Fibroblast of the aortic adventitia (primary cell): ENCODE results near the gene KCNIP3. TPM values are rescaled to one million over a fixed set of nuclear protein-coding genes. Genes with fewer than 3 reads are reported as not detected.

ENCODE experiments used
- DNase-seq: peaks from one replicate; pipeline ENCODE4 v3.0.0-alpha.2; 2010; ENCODE audit warnings: low read depth
- H3K4me3 ChIP-seq: 2 replicates; pipeline ENCODE4 v1.5.1; 2011; ENCODE audit warnings: low read depth, mild to moderate bottlenecking, control low read depth, low read length, moderate library complexity
- total RNA-seq: library from RNA; depleted of rRNA; stranded (reverse); fragments of >200 nt; gene quantifications from 2 replicates; pipeline ENCODE4 v1.2.3, GENCODE V29; 2012; ENCODE audit warnings: low replicate concordance
- TF ChIP-seq, protein P1 (sequence below): IDR thresholded peaks from 2 replicates; pipeline ENCODE4 v1.5.1; 2011; ENCODE audit warnings: mild to moderate bottlenecking, low read length, control low read depth, inconsistent platforms; ENCODE audit not compliant: insufficient read depth

KCNIP3 gene
- total RNA-seq, 1 donor = 2.9 TPM

DNA sequence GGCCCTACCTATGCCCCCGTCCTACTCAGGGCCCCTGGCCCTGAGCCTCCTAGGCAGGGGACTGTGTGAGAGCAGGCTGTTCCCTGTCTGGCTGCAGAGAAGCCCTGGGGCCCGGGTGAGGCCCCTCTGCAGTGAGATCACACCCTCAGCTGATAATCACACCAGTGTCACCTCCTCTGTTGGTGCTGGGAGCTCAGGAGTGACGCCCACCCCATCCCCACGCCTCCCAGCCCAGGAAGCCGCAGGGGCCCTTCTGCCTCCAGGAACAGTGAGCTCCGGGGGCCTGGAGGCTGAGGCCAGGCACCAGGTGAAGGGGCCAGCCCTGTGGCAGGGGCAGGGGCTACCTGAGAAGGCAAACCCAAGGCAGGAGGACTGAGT is 20.0 kb downstream of the KCNIP3 start:
- no peak overlapping the region for H3K4me3 ChIP-seq
- no peak for DNase-seq
- TF ChIP-seq, protein P1, sequence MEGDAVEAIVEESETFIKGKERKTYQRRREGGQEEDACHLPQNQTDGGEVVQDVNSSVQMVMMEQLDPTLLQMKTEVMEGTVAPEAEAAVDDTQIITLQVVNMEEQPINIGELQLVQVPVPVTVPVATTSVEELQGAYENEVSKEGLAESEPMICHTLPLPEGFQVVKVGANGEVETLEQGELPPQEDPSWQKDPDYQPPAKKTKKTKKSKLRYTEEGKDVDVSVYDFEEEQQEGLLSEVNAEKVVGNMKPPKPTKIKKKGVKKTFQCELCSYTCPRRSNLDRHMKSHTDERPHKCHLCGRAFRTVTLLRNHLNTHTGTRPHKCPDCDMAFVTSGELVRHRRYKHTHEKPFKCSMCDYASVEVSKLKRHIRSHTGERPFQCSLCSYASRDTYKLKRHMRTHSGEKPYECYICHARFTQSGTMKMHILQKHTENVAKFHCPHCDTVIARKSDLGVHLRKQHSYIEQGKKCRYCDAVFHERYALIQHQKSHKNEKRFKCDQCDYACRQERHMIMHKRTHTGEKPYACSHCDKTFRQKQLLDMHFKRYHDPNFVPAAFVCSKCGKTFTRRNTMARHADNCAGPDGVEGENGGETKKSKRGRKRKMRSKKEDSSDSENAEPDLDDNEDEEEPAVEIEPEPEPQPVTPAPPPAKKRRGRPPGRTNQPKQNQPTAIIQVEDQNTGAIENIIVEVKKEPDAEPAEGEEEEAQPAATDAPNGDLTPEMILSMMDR = no peak

DNA sequence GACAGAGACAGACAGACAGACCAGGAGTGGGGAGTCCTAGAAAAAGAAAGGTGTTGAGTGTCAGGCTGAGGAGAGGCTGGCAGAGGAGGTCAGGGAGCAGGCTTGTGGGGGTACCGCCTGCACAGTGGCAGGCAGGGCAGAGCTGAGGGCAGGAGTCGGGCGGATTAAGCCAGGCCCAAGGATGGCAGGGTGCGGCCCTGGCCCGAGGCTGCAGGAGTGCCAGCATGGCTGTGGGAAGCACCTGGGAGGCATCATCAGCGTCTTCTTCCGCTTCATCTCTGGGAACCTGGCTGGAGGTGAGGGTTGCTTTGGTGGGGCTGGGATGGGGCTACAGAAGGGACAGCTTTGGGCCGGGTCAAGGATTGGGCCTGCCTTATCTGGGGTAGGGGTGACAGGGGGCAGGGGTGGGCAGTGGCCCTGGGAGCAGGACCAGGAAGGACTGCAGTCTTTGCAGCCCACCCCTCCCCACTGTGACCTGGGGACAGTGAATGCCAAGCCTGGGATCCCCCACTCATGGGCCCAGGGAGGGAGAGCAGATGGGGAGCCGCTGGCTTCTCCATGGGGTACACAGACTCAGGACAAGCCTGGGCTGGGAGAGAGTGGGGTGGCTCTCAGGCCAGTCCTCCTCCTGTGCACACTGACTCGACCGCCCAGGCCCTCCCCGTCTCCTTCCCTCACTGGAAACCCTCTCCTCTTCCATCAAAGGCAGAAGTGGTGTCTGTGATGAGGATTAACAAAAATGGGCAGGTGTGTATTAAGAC is 20.7 kb downstream of the KCNIP3 start:
- no peak overlapping the region for H3K4me3 ChIP-seq
- DNase-seq = no peak
- TF ChIP-seq, protein P1 = no peak

DNA sequence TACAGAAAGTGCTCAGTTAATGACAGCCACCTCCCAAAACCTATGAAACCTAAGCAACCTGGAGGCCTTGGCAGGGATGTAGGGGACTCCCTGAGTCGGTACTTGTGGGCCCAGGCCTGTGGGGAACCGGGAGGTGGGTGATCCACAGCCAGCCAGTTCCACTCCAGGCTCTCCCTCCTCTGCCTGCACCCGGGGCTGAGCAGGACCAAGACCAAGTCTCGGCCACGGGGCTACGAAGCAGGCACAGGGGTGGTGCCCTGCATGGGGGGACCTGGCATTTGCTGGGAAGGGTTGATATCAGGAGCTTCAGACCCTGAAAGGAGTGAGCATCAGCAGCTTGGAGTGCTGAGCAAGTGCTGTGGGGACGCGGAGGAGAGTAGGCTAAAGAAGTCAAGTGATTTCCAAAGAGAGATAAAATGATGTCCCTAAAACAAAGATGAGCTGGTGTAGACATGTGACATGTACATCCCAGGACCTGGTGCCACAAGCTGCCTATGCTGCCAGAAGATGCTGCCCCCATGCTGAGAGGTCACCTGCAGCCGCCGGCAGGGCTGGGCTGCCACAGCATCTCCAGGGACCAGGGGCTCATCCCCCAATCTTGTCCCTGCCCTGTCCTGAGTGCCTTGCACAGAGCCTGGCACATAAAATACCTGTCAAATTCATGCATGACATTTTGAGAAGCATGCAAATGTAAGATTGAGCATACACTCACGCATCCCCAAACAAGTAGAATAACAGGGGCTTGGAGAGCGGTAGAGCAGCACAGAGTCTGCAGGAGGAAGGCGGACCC is 21.5 kb downstream of the KCNIP3 start:
- no peak for DNase-seq
- TF ChIP-seq, protein P1 = no peak
- H3K4me3 ChIP-seq = no peak overlapping the region

DNA sequence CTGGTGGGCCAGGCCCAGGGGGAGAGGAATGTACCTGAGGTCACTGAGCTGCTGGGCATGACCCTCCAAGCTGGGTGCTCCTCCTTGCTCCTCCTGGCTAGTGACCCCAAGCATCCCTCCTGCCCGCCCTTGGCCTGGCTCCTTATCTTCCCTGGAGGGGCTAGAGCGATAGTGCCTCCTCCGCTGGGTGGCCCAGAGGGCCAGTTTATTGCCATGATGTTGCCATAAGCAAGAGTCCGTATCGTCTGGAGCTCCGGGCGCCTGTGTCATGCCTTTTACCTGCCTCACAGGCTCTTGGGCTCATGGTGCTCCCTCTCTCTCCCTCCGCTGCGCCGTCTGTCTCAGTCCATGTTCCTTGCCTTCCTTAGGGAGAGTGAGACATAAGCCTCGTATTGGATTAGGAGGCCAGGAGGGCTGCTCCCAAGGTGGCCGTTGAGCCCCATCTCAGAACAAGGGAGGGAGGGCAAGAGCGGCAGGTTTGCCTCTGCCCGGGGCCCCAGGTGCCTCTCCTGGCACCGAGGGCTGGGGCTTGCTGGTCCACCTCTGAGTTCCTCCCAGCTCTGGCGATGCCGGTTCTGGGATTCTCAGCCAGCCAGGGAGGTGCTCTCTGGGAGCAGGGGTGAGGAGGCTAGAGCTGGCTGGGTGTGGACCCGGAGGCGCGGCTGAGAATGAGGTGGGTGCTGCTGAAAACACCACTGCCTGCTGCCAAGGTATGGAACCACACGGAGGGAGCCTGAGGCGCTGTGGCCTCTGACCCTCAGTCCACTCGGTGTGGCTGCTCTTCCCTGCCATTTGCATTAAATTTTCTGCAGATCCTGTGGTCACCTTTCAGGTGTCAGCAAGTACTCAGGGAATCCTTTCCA is 22.6 kb downstream of the KCNIP3 start:
- TF ChIP-seq, protein P1 = no peak
- no peak for DNase-seq
- H3K4me3 ChIP-seq = no peak overlapping the region

DNA sequence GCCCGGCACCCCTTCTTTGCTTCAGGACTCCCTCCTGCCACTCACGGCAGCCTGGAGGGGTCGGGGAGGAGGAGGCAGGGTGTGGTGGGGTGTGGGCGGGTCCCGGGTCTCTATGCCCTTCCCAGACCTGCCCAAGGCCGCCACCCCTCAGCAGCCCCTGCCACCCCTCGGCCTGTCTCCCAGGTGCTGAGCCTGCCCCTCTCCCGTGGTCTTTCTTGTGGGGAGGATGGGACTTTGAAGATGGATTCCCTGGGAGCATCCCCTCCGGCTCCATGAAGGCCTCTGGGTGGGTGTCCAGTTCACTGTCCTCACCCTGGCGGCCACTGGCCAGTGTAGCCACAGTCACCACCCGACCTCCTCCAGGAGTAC is 23.2 kb downstream of the KCNIP3 start:
- TF ChIP-seq, protein P1 = no peak
- DNase-seq = no peak
- H3K4me3 ChIP-seq = no peak overlapping the region

DNA sequence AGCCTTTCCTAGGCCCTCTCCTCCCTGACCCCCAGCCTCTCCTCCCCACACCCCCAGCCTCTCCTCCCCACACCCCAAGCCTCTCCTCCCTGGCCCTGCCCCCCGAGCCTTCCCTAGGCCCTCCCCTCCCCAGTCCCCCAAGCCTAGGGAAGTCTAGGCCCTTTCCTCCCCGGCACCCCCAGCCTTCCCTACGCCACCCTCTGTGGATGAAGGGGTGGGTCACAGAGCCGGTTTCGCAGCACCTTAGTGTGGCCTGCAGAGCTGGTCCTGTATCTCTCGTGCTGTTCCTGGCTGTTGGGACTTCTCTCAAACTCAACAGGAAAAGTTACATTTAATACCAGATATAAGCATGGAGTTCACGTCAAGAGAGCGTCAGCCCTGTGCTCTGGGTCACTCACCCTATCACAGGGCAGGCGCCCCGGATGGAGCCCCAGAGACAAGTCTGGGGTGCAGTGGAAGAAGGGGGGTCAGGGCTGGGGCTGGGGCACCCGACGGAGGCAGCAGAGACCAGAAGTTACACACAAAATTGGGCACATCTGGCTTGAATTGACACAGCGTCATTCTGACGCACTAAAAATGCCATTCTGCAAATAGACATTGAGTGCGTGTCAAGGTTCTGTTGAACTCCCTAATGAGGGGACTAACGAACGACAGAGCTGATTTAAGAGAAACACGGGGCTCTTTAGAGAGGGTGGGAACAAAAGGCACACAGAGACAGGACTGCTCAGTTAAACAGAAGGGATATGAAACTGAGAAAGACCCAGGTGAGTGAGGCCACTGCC is 24.0 kb downstream of the KCNIP3 start:
- no peak for DNase-seq
- TF ChIP-seq, protein P1 = no peak
- H3K4me3 ChIP-seq = no peak overlapping the region
